Measurements from ENCODE around the gene LENG1.

The LENG1 gene

GRCh38 chr19:54109651-54110050, 49.9 kb downstream of the LENG1 start:
- DNase-seq (ENCODE audit: low read depth in 2 of 2) = no peak

GRCh38 chr19:54108496-54108895, 51.0 kb downstream of the LENG1 start:
- DNase-seq (ENCODE audit: low read depth in 2 of 2) = no peak

DNA sequence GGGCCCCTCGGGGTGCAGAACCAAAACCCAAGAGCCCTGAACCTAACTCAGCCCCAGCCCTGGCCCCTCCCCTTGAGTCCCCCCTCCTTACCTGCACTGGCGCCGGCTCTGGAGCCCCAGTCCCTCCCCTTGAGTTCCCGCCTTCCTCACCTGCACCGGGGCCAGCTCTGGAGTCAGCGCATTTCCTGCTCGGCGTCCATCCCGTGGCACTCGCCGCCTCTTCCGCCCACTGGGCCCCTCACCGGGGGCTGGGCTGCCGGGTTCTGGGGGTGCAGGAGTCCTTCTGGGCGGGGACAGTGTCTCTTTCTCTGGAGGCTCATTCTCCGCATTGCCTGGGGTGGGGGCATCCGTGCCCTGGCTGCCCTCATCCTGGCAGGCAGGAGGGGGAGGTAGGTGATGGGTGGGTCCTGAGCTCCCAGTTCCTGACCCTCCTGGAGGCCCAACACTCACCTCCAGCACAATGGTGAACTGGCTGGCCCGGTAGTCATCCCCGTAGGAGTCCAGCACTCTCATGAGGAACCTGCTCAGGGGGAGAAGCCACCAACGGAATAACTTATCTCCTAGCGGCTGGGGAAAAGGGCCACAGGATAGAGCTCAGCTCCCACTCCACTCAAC, 51.5 kb downstream of the LENG1 start:
- no peak for DNase-seq (ENCODE audit: low read depth in 2 of 2)

- DNase-seq (ENCODE audit: low read depth in 2 of 2) = no peak
Observed at GRCh38 chr19:54106716-54107115, 52.8 kb downstream of the LENG1 start.

DNA sequence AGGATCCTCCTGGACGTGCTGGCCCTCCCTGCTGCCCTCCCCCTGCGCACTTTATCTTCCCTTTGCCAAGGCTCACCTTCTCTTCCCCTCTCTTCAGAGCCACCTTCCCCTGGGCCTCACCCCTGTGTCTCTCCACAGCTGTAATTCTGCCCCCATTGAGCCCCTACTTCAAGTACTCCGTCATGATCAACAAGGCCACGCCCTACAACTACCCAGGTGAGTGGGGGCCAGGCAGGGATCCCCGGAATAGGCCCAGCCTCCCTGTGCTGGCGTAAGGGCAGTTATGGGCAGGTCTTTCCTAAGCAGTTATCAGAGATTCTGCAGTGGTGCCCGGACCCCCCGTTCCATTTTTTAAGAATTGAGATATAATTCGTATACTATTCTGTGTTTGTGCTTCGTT, 53.7 kb downstream of the LENG1 start:
- no peak for DNase-seq (ENCODE audit: low read depth in 2 of 2)
